ENCODE data around the gene TMEM217. TPM values are rescaled to one million over a fixed set of nuclear protein-coding genes. Genes with fewer than 3 reads are reported as not detected.

Gene TMEM217
- total and polyA plus RNA-seq, 8 donors: 2.1 to 5.3 (median 2.5) TPM

- H3K36me3 ChIP-seq: no peaks in the 10 kb centered on the region
- no peak for ATAC-seq
- DNase-seq: no peak
- H3K4me3 ChIP-seq: no peak overlapping the region
- no peak overlapping the region for H3K27ac ChIP-seq
- no peak for TF ChIP-seq CTCF (IDR thresholded peaks at IDR 0.05)
- no peaks in the 10 kb centered on the region for H3K27me3 ChIP-seq
- H3K9me3 ChIP-seq: no peaks in the 10 kb centered on the region
- intact Hi-C loops (cut with DNase I): no loop called here
- peaks cover 4 to 25% of the 10 kb centered on the region in 2 donors for H3K4me1 ChIP-seq
Observed at GRCh38 chr6:37237789-37238188, 20.2 kb downstream of the TMEM217 start.

GRCh38 chr6:37236921-37237320 lies 21.0 kb downstream of the TMEM217 start:
- intact Hi-C loops (cut with DNase I): no loop called here
- Histone ChIP-seq H3K9me3 (no peaks in the 10 kb centered on the region), H3K4me1 (peaks cover under 1 to 25% of the 10 kb centered on the region in 2 donors), H3K4me3 (no peak overlapping the region), H3K27me3 (no peaks in the 10 kb centered on the region), H3K36me3 (no peaks in the 10 kb centered on the region), H3K27ac (no peak overlapping the region)
- no peak for TF ChIP-seq CTCF (IDR thresholded peaks at IDR 0.05)
- ATAC-seq (no peak), DNase-seq (no peak)

GRCh38 chr6:37233541-37233940 lies 24.4 kb downstream of the TMEM217 start:
- TF ChIP-seq CTCF (IDR thresholded peaks at IDR 0.05): no peak
- Histone ChIP-seq H3K4me3 (no peak overlapping the region), H3K36me3 (no peaks in the 10 kb centered on the region), H3K4me1 (peaks cover 0 to 5% of the 10 kb centered on the region in 2 donors), H3K27ac (no peak overlapping the region), H3K9me3 (no peaks in the 10 kb centered on the region), H3K27me3 (no peaks in the 10 kb centered on the region)
- no peak for ATAC-seq
- intact Hi-C loops (cut with DNase I): no loop called here
- DNase-seq: no peak

GRCh38 chr6:37232430-37233017 lies 25.4 kb downstream of the TMEM217 start:
- intact Hi-C loops (cut with DNase I): no loop called here
- Histone ChIP-seq H3K9me3 (no peaks in the 10 kb centered on the region), H3K27ac (no peak overlapping the region), H3K36me3 (no peaks in the 10 kb centered on the region), H3K4me3 (no peak overlapping the region), H3K27me3 (no peaks in the 10 kb centered on the region), H3K4me1 (peaks cover 0 to 5% of the 10 kb centered on the region in 2 donors)
- DNase-seq (no peak), ATAC-seq (no peak)
- no peak for TF ChIP-seq CTCF (IDR thresholded peaks at IDR 0.05)

- Histone ChIP-seq H3K4me1 (peaks cover 0 to 5% of the 10 kb centered on the region in 2 donors), H3K27me3 (no peaks in the 10 kb centered on the region), H3K4me3 (no peak overlapping the region), H3K27ac (no peak overlapping the region), H3K9me3 (no peaks in the 10 kb centered on the region), H3K36me3 (no peaks in the 10 kb centered on the region)
- DNase-seq (no peak), ATAC-seq (no peak)
- intact Hi-C loops (cut with DNase I): no loop called here
- TF ChIP-seq CTCF (IDR thresholded peaks at IDR 0.05): no peak
Observed at GRCh38 chr6:37230104-37230503, 27.8 kb downstream of the TMEM217 start.
